ENCODE measurements around the gene SERP2.

- TF ChIP-seq EZH2 (IDR thresholded peaks at IDR 0.05): no peak
- TF ChIP-seq CTCF (IDR thresholded peaks at IDR 0.05 in 2 of 3, conservative IDR thresholded peaks at IDR 0.05 in 1 of 3; ENCODE audit: borderline replicate concordance in 1 of 3, insufficient read depth in 1 of 3, low read depth in 2 of 3, low read length in 2 of 3): no peak
- TF ChIP-seq SP1 (IDR thresholded peaks at IDR 0.05; ENCODE audit: low read depth): no peak
- TF ChIP-seq POLR2AphosphoS5 (IDR thresholded peaks at IDR 0.05; ENCODE audit: low read depth, low read length): no peak
- TF ChIP-seq POLR2A (IDR thresholded peaks at IDR 0.05; ENCODE audit: borderline replicate concordance, extremely low read depth, insufficient read depth, insufficient read length): no peak
- TF ChIP-seq YY1 (IDR thresholded peaks at IDR 0.05; ENCODE audit: extremely low read depth, insufficient replicate concordance, low read depth, low read length): no peak
- TF ChIP-seq CEBPB (IDR thresholded peaks at IDR 0.05; ENCODE audit: low read depth): no peak
- no peak for TF ChIP-seq ELF1 (IDR thresholded peaks at IDR 0.05; ENCODE audit: borderline replicate concordance, low read depth)
- TF ChIP-seq MAX (IDR thresholded peaks at IDR 0.05): no peak
- no peak for TF ChIP-seq ZNF274 (IDR thresholded peaks at IDR 0.05; ENCODE audit: low read depth, low read length)
- no peak for TF ChIP-seq SIN3A (IDR thresholded peaks at IDR 0.05; ENCODE audit: low read depth)
- TF ChIP-seq JUND (IDR thresholded peaks at IDR 0.05): no peak
- TF ChIP-seq RAD21 (IDR thresholded peaks at IDR 0.05; ENCODE audit: low read depth): no peak
- no peak for TF ChIP-seq ATF3 (IDR thresholded peaks at IDR 0.05)
Observed at GRCh38 chr13:44368599-44369368, 4.8 kb upstream of the SERP2 start.

Data from HCT116 (cell line).